Tibial artery (tissue), 4 donors: Measurements from ENCODE around the gene SLC19A3.

Experiments used
- DNase-seq, 2 donors: peaks; one replicate each; pipeline ENCODE4 v3.0.0-alpha.2; 2019
- H3K27ac ChIP-seq, 2 donors: fragments of 200-600 bp; sonication (generic) in 1 of 2; 1 replicate in 1 of 2; 2 replicates in 1 of 2; pipeline ENCODE4 v1.5.1; 2018 to 2019; ENCODE audit warnings: mild to moderate bottlenecking in 1 of 2
- H3K27me3 ChIP-seq, 2 donors: fragments of 200-600 bp; sonication (generic) in 1 of 2; one replicate each; pipeline versions ENCODE4 v1.5.1 to v1.6.0; 2016 to 2019
- H3K36me3 ChIP-seq, 3 donors: fragments of 200-600 bp; sonication (generic) in 2 of 3; one replicate each; pipeline ENCODE4 v1.5.1; 2016 to 2019; ENCODE audit warnings: mild to moderate bottlenecking in 2 of 3
- H3K4me1 ChIP-seq, 4 donors: fragments of 200-600 bp; sonication (generic) in 2 of 4; 1 replicate in 3 of 4; 2 replicates in 1 of 4; pipeline ENCODE4 v1.5.1; 2016 to 2019
- H3K4me3 ChIP-seq, 2 donors: fragments of 200-600 bp; sonication (generic) in 1 of 2; 1 replicate in 1 of 2; 2 replicates in 1 of 2; pipeline ENCODE4 v1.5.1; 2018 to 2019; ENCODE audit warnings: mild to moderate bottlenecking in 2 of 2
- H3K9me3 ChIP-seq, 3 donors: fragments of 200-600 bp; sonication (generic) in 1 of 3; one replicate each; pipeline ENCODE4 v1.5.1; 2016 to 2019
- CTCF ChIP-seq, 2 experiments: fragments of 200-600 bp in 1 of 2; fragments of 450-650 bp in 1 of 2; IDR thresholded peaks; one replicate each; pipeline ENCODE4 v1.5.1; 2017 to 2019; ENCODE audit warnings: antibody characterized with exemption in 2 of 2, mild to moderate bottlenecking in 1 of 2, moderate library complexity in 1 of 2
- intact Hi-C: fragments of 100-400 bp; cut with DNase I; formaldehyde crosslinking; loops from one replicate; pipeline ENCODE4 v1.15.0; 2023; ENCODE audit warnings: low total_unique reads

The SLC19A3 gene

DNA sequence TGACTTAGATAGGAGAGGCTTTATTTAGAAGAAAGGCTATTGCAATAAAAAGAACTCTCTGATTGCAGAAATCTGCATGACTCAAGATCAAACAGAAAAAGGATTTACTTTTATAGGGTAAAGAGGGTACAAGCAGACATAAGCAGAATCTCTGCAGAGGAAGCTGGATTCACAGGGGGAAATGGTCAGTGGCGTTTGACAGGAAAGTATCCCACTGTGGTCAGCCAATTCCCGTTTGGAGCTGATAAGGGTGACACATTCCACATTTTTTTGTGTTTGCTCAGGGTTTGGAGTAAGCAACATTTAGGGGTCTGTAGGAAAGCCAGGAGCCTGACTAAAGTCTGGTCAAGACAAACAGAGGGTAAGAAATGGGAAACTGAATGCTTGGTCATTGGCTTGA lies 75.2 kb downstream of the SLC19A3 start:
- Histone ChIP-seq H3K27me3 (no peaks in the 10 kb centered on the region), H3K9me3 (no peaks in the 10 kb centered on the region), H3K27ac (no peak overlapping the region), H3K36me3 (no peaks in the 10 kb centered on the region), H3K4me1 (no peaks in the 10 kb centered on the region), H3K4me3 (no peak overlapping the region)
- no peak for TF ChIP-seq CTCF (IDR thresholded peaks at IDR 0.05)
- no peak for DNase-seq
- intact Hi-C loops, result no loop called here

DNA sequence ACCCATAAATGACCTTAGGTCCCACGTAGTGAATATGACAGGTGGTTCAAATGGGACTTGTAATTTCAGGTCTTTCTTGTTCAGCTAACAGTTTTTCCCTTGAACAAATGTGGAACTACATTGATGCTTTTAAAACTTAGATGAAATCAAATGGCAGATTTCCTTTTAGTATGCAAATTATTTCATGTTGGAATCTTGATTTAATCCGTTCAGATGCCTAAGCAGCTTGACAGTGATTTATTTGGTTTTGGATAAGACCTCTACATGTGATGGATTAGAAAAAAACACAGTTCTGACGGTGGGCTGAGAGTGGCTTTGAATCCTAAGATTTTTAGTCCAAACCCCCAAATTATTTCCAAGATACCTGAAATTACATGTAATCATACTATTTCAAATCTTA lies 83.6 kb downstream of the SLC19A3 start:
- no peak for TF ChIP-seq CTCF (IDR thresholded peaks at IDR 0.05)
- Histone ChIP-seq H3K27me3 (no peaks in the 10 kb centered on the region), H3K4me3 (no peak overlapping the region), H3K4me1 (no peaks in the 10 kb centered on the region), H3K36me3 (no peaks in the 10 kb centered on the region), H3K9me3 (no peaks in the 10 kb centered on the region), H3K27ac (no peak overlapping the region)
- intact Hi-C loops, result no loop called here
- DNase-seq, result no peak
